RKO (cell line): ENCODE results near the gene HMCN2.

Source experiments
- DNase-seq: peaks from one replicate; pipeline ENCODE4 v3.0.0-alpha.2; 2016; ENCODE audit warnings: low spot score

The HMCN2 gene

DNA sequence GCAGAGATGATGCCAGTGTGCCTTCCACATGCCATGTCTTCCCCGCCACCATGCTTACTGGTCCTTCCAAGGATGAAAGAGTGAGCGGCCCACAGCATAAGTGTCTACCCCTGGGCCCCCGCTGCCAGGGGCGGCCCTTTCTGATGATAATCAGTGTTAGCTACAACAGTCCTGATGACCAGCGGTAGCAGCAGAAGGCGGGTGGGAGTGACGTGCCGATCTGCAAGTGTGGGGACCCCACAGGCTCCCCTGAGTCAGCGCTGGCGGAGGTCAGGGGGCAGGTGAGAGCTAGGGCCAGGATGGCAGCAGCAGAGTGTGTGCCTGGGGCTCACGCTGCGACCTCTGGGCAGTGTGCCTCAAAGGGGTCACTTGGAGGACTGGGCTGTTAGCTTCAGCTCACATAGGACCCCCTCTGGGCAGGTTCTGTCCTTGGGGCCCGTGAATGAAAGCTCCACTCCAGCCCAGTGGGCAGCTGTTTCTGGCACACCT lies 80.4 kb downstream of the HMCN2 start:
- no peak for DNase-seq

DNA sequence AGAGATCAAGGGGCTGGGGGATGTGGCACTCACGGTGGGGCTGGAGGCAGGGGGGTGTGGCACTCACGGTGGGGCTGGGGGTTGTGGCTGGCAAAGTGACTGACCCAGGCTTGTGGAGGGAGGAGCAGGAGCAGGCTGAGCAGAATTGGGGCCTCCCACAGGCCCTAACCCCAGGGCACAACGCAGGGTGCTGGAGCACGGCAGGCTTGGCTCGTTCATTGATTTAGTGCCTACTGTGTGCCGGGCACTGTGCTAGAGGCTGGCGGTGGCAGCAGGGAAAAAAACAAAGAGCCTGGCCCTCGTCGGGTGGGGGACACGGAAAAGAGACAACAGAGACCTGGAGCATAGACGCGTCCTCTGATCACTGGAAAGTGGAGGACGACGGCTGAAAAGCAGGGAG lies 80.9 kb downstream of the HMCN2 start:
- DNase-seq = no peak

- DNase-seq = no peak
Observed at GRCh38 chr9:130347036-130347435, 81.5 kb downstream of the HMCN2 start.

DNA sequence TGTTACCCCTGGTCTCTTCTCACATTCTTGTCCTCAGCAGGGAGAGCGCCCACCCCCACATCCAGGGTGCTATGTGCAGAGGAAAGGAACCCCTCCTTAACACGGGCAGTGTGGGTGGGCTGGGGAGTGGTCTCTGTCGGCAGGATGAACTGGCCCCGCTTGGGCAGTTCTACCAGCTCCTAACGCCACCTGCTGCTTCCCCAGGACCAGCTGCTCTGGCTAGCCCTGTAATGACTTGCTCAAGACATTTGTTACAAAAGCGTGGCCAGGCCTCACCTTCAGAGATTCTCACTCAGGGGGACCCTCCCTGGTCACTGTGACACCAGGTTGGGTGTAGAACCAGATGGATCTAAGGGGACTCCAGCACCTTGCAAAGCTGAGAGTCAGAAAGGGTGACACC lies 82.4 kb downstream of the HMCN2 start:
- DNase-seq = no peak

GRCh38 chr9:130348341-130348740 lies 82.8 kb downstream of the HMCN2 start:
- DNase-seq = no peak

- DNase-seq = no peak
Observed at GRCh38 chr9:130348881-130349280, 83.3 kb downstream of the HMCN2 start.

DNA sequence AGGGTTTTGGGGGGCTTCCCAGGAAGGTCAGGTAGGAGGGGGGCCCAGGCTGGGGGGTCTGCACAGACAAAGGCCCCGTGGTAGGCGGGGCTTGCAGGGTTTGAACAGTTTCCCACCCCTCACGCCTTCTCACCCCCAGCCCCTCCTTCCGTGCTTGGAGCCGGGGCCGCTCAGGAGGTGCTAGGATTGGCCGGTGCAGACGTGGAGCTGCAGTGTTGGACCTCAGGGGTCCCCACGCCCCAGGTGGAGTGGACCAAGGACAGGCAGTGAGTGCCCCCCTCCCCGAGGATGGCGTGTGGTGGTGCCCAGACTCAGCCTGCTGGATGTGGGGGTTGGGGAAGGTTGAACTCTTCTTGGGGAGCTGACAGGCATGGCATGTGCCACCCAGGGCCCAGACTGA lies 83.8 kb downstream of the HMCN2 start:
- no peak for DNase-seq

- no peak for DNase-seq
Observed at GRCh38 chr9:130351343-130351742, 85.8 kb downstream of the HMCN2 start.

DNA sequence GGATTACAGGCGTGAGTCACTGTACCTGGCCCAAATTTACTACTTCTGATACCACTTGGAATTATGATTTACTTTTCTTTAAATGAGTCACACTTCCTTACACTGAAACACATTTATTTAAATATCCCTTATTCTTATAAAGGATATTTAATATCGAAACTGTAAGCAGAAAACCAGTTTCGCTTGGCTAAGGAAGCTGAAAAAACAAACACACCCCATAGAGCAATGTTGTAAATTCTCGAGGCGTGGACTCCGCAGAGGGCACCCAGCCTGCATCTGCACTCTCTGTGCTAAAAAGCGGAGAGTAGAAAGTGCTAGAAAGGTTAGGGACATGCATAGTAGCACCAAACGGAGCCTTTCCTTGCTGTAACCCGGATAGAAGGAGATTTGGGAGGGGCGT lies 86.5 kb downstream of the HMCN2 start:
- DNase-seq = no peak

DNA sequence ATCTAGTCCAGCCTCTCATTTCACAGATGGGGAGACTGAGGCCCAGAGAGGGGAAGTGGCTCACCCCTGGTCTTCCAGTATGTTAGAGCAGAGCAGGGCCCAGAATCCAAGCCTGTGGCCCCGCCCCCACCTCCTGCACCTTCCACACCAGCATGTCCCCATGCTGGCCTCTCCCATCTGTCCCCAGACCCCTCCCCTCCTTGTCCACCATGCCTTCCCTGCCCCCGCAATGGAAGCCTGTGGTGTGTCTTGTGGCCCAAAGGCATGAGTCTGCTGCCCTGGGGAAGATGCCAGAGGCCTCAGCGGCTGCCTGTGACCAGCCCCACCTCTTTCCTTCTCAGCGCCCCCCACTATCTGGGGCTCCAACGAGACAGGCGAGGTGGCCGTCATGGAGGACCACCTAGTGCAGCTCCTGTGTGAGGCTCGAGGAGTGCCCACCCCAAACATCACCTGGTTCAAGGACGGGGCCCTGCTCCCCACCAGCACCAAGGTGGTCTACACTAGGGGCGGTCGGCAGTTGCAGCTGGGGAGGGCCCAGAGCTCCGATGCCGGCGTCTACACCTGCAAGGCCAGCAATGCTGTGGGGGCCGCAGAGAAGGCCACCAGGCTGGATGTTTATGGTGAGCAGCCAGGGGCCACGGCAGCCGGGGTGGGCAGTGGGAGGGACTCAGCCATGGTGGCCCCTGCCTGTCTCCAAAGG lies 87.2 kb downstream of the HMCN2 start:
- no peak for DNase-seq

DNA sequence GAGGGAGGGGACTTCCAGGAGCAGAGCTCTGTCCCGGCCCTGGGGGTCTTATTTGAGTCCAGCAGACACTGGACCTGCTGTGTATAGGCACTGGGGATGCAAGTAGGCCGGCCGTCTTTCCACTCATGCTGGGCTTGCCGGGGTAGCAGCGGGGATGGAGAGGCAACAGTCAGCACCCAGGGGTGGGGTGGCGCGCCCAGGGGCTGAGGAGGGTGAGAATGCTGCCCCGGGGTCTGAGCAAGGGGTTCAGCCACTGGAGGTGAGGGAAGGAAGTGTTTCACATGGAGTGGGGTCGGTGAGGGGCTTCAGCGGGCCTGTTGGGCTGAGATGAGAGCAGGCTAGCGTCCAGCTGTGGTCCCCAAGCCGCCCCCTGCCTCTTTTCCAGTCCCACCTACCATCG lies 88.8 kb downstream of the HMCN2 start:
- DNase-seq = no peak

- DNase-seq = no peak
Observed at GRCh38 chr9:130354806-130355205, 89.2 kb downstream of the HMCN2 start.

DNA sequence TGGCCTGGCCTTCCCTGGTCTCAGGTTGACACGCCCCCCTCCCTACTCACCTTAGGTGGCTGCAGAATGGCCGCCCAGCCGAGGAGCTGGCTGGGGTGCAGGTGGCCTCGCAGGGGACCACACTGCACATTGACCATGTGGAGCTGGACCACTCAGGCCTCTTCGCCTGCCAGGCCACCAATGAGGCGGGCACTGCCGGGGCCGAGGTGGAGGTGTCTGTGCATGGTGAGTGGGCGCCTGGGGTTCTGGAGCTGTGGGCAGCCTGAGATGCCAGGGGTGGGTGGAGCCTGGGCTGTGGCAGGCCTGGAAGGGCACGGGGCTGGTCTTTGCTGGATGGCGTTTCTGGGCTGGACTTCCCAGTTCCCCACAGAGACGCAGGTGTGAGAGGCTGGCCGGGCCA lies 90.5 kb downstream of the HMCN2 start:
- DNase-seq = no peak

- DNase-seq = no peak
Observed at GRCh38 chr9:130356877-130357584, 91.5 kb downstream of the HMCN2 start.

DNA sequence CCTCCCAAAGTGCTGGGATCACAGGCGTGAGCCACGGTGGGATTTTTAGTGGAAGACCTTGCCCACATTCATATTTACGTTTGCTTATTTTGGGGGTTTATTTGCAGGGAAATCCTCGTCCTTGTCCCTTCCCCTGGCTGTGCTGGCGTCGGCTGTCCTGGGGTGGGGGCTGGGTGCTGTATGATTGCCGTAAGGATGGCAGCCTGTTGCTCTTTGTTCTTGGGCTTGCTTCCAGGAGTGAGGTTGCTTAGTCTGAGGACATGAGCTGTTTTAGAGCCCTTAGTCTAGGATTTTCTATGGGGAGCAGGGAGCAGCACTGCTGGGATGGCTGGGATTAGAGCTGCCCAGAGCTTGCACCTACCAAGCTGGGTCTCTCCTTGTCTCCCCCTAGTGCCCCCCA lies 93.4 kb downstream of the HMCN2 start:
- no peak for DNase-seq

DNA sequence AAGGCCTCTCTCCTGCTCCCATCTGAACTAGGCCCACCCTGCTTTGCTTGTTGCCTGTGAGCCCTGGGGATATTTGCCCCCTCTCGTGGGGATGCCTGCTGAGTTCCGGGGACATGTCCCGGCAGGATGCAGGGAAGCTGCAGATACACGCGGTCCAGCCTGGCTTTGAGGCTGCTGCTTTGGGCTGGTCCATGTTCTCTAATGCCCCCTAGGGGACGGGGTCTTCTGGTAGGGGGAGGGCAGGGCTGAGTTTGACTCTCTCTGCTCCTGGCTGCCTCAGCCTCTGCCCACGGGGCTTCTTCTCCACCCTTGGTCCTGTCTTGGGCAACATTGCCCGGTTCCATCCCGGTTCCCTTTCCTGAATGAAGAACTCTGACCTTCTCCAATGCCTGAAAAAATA lies 94.3 kb downstream of the HMCN2 start:
- DNase-seq = no peak

GRCh38 chr9:130360672-130361071 lies 95.1 kb downstream of the HMCN2 start:
- no peak for DNase-seq

- DNase-seq = no peak
Observed at GRCh38 chr9:130361873-130362362, 96.4 kb downstream of the HMCN2 start.

GRCh38 chr9:130362691-130363090 lies 97.1 kb downstream of the HMCN2 start:
- DNase-seq = no peak

DNA sequence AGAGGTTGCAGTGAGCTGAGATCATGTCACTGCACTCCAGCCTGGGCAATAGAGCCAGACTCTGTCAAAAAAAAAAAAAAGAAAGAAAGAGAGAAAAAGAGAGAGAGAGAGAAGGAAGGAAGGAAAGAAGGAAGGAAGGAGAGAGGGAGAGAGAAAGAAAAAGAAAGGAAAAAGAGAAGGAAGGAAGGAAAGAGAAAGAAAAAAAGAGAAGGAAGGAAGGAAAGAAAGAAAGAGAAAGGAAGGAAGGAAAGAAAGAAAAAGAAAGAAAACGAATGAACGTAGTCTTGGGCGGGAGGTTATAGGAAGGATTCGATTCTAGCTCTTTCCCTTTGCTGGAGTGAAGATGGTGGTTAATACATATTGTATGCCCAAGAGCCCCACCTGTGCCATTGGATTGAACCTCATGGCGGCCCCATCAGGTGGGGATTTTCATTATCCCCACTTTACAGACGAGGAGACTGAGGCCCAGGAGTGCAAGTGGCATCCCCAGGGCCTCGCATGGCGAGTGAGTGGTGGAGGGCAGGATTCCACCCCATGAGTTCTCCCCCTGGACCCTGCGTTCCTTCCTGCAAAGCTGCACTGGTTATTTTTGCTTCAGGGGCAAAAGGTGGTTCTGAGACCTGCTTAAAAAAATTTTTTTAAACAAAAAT lies 98.3 kb downstream of the HMCN2 start:
- no peak for DNase-seq

DNA sequence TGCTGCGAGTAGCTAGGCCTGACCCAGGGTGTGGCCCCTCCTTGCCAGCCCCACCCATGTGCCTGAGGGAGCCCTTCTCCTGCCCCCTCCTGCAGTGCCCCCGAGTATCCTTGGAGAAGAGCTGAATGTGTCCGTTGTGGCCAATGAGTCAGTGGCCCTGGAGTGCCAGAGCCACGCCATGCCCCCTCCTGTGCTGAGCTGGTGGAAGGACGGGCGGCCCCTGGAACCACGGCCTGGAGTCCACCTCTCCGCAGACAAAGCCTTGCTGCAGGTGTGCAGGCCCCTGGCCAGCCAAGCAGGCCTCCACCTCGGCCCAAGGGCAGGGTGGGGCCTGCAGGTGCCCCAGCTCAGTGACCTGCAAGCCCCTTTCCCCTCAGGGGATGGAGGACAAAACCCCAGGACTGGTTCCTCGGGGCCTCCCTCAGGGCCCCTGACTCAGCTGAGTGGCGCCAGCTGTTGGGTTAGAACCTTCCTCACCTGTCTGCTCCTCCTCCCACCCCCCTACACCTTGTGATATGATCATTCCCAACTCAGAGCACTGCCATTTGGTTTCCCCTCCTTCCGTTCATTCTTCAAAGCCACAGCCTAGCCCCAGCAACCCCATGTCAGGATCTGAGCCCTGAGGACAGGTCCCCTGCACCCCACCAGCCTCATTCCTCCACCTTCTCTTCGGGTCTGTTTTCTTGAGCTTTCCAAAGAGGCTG lies 99.2 kb downstream of the HMCN2 start:
- no peak for DNase-seq

GRCh38 chr9:130365323-130365721 lies 99.8 kb downstream of the HMCN2 start:
- no peak for DNase-seq
